Astrocyte (in vitro differentiated cells and primary cell): Measurements from ENCODE around the gene TRMT5.

ENCODE experiments used
- CTCF ChIP-seq: IDR thresholded peaks from 2 replicates; pipeline ENCODE4 v1.5.1; 2011; ENCODE audit warnings: low read depth, mild to moderate bottlenecking, inconsistent platforms, low read length, moderate library complexity; ENCODE audit not compliant: insufficient read depth
- EZH2 ChIP-seq: IDR thresholded peaks from 2 replicates; pipeline ENCODE4 v1.6.1; 2012; ENCODE audit warnings: mild to moderate bottlenecking, low read length, inconsistent platforms; ENCODE audit not compliant: insufficient read depth

GRCh38 chr14:60951776-60952435 is 29.0 kb downstream of the TRMT5 start:
- TF ChIP-seq CTCF (no peak), EZH2 (no peak)
